Loucy (cell line): ENCODE data around the gene PRDM11.
A peak's percentile ranks its signal among the peaks of the same experiment; 100 is the strongest.

ENCODE experiments used
- H2AFZ ChIP-seq: fragments of 200-600 bp; sonication (generic); 2 replicates; pipeline ENCODE4 v1.6.0; 2016; ENCODE audit warnings: antibody characterized with exemption, mild to moderate bottlenecking, low read length, moderate library complexity
- H3F3A ChIP-seq: fragments of 200-600 bp; 2 replicates; pipeline ENCODE4 v1.6.0; 2016; ENCODE audit warnings: antibody characterized with exemption, low read depth, mild to moderate bottlenecking
- H3K27me3 ChIP-seq: fragments of 200-600 bp; sonication (generic); 2 replicates; pipeline ENCODE4 v1.6.1; 2014; ENCODE audit warnings: low read length, mild to moderate bottlenecking; ENCODE audit not compliant: insufficient read depth, poor library complexity, severe bottlenecking
- H3K36me3 ChIP-seq: fragments of 200-600 bp; sonication (generic); 2 replicates; pipeline ENCODE4 v1.6.1; 2016; ENCODE audit warnings: low read length; ENCODE audit not compliant: insufficient read depth
- H3K4me1 ChIP-seq: fragments of 200-600 bp; sonication (generic); 2 replicates; pipeline ENCODE4 v1.5.1; 2014; ENCODE audit warnings: low read length, mild to moderate bottlenecking; ENCODE audit not compliant: insufficient read depth, poor library complexity, severe bottlenecking
- H3K4me2 ChIP-seq: fragments of 200-600 bp; sonication (generic); 2 replicates; pipeline ENCODE4 v1.6.0; 2014; ENCODE audit warnings: antibody characterized with exemption, low read length, low read depth, mild to moderate bottlenecking; ENCODE audit not compliant: poor library complexity, severe bottlenecking
- H3K4me3 ChIP-seq: fragments of 200-600 bp; sonication (generic); 2 replicates; pipeline ENCODE4 v1.5.1; 2014; ENCODE audit warnings: low read length, mild to moderate bottlenecking, mixed read lengths; ENCODE audit not compliant: poor library complexity, severe bottlenecking
- H3K79me2 ChIP-seq: fragments of 200-600 bp; sonication (generic); 2 replicates; pipeline ENCODE4 v1.6.1; 2014; ENCODE audit warnings: low read length; ENCODE audit not compliant: insufficient read depth
- H3K9ac ChIP-seq: fragments of 200-600 bp; sonication (generic); 2 replicates; pipeline ENCODE4 v1.6.0; 2014; ENCODE audit warnings: mild to moderate bottlenecking, low read depth, low read length, moderate library complexity; ENCODE audit not compliant: poor library complexity, severe bottlenecking
- H3K9me2 ChIP-seq: fragments of 200-600 bp; sonication (generic); replicated peaks from 2 replicates; pipeline ENCODE4 v1.6.1; 2016; ENCODE audit warnings: low read depth, low read length, mixed read lengths
- H3K9me3 ChIP-seq: fragments of 200-600 bp; sonication (generic); 2 replicates; pipeline ENCODE4 v1.6.1; 2014; ENCODE audit warnings: mild to moderate bottlenecking, antibody characterized with exemption, low read length, low read depth; ENCODE audit not compliant: insufficient read depth
- H4K20me1 ChIP-seq: fragments of 200-600 bp; sonication (generic); 2 replicates; pipeline ENCODE4 v1.6.0; 2014; ENCODE audit warnings: antibody characterized with exemption, low read length, mild to moderate bottlenecking; ENCODE audit not compliant: insufficient read depth, poor library complexity, severe bottlenecking
- CTCF ChIP-seq: fragments of 200-600 bp; sonication (generic); conservative IDR thresholded peaks from 2 replicates; pipeline ENCODE4 v1.5.1; 2014; ENCODE audit warnings: mild to moderate bottlenecking, antibody characterized with exemption, low read length
- EZH2phosphoT487 ChIP-seq: fragments of 200-600 bp; IDR thresholded peaks from 2 replicates; pipeline ENCODE4 v1.6.1; 2018; ENCODE audit warnings: antibody characterized with exemption, mild to moderate bottlenecking, moderate library complexity, borderline replicate concordance

Gene PRDM11

GRCh38 chr11:45269678-45270077 lies 123.2 kb downstream of the PRDM11 start:
- Histone ChIP-seq H3K79me2 (no peaks in the 10 kb centered on the region), H3K9me2 (no peaks in the 10 kb centered on the region), H3K9ac (no peak overlapping the region), H2AFZ (no peak overlapping the region), H3K27me3 (no peaks in the 10 kb centered on the region), H3K36me3 (no peaks in the 10 kb centered on the region), H3K4me1 (peaks cover 15% of the 10 kb centered on the region), H3F3A (no peaks in the 10 kb centered on the region), H3K4me2 (no peak overlapping the region), H3K9me3 (no peaks in the 10 kb centered on the region), H3K4me3 (no peak overlapping the region), H4K20me1 (no peaks in the 10 kb centered on the region)
- TF ChIP-seq CTCF (no peak), EZH2phosphoT487 (no peak)

DNA sequence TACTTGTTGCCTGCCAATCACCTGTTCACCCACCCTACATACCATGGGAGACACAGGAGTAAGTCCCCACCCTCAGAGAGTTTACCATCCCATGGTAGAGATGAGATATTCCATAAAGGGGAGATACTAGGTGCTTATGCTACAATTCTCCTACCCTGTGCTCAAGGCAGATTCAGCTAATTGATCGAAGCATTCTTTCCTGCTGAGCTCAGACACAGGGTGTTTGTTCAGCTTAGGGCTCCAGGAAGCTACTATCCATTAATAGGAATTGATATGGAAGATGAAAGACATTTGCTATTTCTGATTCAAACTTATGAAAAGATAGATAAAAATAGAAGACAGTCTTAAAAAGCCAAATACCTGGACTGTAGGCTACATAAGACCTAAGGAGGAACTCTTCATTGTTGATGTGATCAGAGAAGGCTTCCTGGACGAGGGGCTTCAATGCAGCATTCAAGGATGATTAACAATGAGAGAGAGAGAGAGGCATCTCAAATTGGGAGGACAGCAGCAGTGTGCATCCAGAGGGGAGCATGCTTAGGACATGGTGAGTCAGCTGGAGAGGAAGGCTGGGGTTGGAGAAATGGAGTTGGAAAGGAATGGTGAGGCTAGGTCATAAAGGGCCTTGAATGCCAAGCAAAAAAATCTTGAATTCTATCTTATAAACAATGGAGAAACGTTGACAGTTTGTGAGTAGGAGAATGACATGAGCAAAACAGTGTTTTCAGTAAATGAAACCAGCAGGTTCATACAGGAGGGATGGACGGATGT lies 124.7 kb downstream of the PRDM11 start:
- Histone ChIP-seq H3F3A (no peaks in the 10 kb centered on the region), H3K4me3 (no peak overlapping the region), H3K27me3 (no peaks in the 10 kb centered on the region), H3K4me2 (no peak overlapping the region), H3K4me1 (peaks cover 25% of the 10 kb centered on the region), H3K9me3 (no peaks in the 10 kb centered on the region), H2AFZ (no peak overlapping the region), H4K20me1 (no peaks in the 10 kb centered on the region), H3K9ac (no peak overlapping the region), H3K9me2 (no peaks in the 10 kb centered on the region), H3K79me2 (no peaks in the 10 kb centered on the region), H3K36me3 (no peaks in the 10 kb centered on the region)
- TF ChIP-seq EZH2phosphoT487, result no peak
- TF ChIP-seq CTCF, result no peak

GRCh38 chr11:45272701-45273100 lies 126.3 kb downstream of the PRDM11 start:
- Histone ChIP-seq H3K9ac (no peak overlapping the region), H3K4me3 (no peak overlapping the region), H3K4me2 (no peak overlapping the region), H3K79me2 (no peaks in the 10 kb centered on the region), H3K9me2 (no peaks in the 10 kb centered on the region), H3K36me3 (no peaks in the 10 kb centered on the region), H3K9me3 (no peaks in the 10 kb centered on the region), H4K20me1 (no peaks in the 10 kb centered on the region), H3K27me3 (no peaks in the 10 kb centered on the region), H3F3A (no peaks in the 10 kb centered on the region), H3K4me1 (peaks cover 25% of the 10 kb centered on the region), H2AFZ (peak overlapping the region; percentile 52; the same call in 1 of the 2 replicates)
- TF ChIP-seq CTCF, result no peak
